Gastroesophageal sphincter (tissue), 3 donors: ENCODE data around the gene TBL2.

Experiments
- EP300 ChIP-seq: sonication (generic); formaldehyde crosslinking; IDR thresholded peaks from one replicate; pipeline ENCODE4 v1.6.1; 2017; ENCODE audit warnings: antibody characterized with exemption, mild to moderate bottlenecking
- POLR2A ChIP-seq, 2 donors: fragments of 450-650 bp; IDR thresholded peaks; one replicate each; pipeline ENCODE4 v1.6.1; 2017; ENCODE audit warnings: antibody characterized with exemption in 2 of 2, mild to moderate bottlenecking in 2 of 2, moderate library complexity in 1 of 2
- TF ChIP-seq, protein P1 (sequence below), 4 experiments: fragments of 200-600 bp in 2 of 4; fragments of 450-650 bp in 2 of 4; sonication (generic) in 1 of 4; IDR thresholded peaks; one replicate each; pipeline ENCODE4 v1.5.1; 2017 to 2019; ENCODE audit warnings: antibody characterized with exemption in 4 of 4, mild to moderate bottlenecking in 2 of 4, moderate library complexity in 2 of 4

DNA sequence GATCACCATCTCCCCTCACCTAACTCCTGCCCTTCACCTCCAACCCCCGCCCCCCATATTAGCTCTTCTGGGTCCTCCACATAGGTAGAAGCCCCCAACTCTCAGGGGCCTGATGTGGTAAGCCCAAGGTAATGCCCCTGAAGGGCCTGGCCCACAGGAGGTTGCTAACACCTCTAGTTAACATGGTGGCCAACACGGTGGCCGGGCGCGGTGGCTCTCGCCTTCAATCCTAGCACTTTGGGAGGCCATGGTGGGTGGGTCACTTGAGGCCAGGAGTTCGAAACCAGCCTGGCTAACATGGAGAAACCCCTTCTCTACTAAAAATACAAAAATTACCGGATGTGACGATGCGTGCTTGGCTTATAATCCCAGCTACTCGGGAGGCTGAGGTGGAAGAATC, 46.9 kb upstream of the TBL2 start:
- TF ChIP-seq, protein P1, sequence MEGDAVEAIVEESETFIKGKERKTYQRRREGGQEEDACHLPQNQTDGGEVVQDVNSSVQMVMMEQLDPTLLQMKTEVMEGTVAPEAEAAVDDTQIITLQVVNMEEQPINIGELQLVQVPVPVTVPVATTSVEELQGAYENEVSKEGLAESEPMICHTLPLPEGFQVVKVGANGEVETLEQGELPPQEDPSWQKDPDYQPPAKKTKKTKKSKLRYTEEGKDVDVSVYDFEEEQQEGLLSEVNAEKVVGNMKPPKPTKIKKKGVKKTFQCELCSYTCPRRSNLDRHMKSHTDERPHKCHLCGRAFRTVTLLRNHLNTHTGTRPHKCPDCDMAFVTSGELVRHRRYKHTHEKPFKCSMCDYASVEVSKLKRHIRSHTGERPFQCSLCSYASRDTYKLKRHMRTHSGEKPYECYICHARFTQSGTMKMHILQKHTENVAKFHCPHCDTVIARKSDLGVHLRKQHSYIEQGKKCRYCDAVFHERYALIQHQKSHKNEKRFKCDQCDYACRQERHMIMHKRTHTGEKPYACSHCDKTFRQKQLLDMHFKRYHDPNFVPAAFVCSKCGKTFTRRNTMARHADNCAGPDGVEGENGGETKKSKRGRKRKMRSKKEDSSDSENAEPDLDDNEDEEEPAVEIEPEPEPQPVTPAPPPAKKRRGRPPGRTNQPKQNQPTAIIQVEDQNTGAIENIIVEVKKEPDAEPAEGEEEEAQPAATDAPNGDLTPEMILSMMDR (IDR thresholded peaks at IDR 0.05): no peak
- TF ChIP-seq EP300 (no peak), POLR2A (IDR thresholded peaks at IDR 0.05) (no peak)
